ENCODE data around the gene SNCAIP.

Gene SNCAIP

DNA sequence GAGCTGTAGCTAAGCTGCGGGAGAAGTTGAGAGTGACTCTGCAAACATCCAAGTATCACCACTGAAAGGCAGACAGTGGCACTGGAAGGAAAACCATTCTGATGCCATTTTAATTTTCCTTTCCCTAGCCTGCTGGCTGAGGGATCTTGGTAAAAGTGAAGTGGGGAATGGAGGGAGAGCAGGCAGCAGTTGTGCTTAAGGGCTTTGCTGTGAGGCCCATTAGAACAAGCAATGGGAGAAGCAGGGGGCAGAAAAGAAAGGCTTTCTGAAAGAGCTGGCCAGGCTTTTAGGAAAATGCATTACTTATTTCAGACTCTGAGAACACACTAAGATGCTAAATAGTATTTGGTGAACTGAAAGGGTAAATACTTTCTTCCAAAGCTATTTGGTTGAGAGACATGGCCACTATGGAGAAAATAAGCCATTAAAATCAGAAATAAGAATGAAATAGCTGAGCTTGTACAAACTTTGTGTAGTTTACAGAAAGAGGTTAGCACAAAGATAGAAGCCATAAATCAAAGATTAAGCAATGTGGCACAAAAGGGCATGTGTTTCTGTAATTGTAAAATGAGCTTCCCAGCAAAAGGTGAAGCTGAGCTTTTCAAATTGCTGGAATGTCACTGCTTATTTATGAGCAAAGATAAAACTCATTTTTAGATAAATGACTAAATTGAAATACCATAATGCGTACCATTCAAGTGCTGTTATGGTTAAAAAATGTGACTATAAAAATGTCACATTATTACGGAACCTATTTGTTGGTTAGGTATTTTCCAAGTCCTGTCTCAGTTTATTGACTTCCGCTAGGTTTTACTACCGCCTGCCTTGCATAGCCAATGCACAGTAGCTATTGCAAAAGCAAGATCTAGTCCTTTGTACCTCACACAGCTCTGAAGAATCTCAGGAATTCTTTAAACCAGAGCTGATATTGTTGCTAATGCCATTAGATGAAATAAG, 20.8 kb downstream of the SNCAIP start:
- Histone ChIP-seq H3K36me3 (ENCODE audit: control insufficient read depth, insufficient read depth, low read length) (no peaks in the 10 kb centered on the region), H3K9me3 (ENCODE audit: control insufficient read depth, low read length) (no peaks in the 10 kb centered on the region), H2AFZ (no peak overlapping the region), H3K4me3 (ENCODE audit: low read depth, low read length) (no peak overlapping the region), H3K27ac (no peak overlapping the region), H3K27me3 (ENCODE audit: control insufficient read depth, insufficient read depth, low read length) (no peaks in the 10 kb centered on the region), H3K4me2 (ENCODE audit: low read length) (no peak overlapping the region), H3K4me1 (no peaks in the 10 kb centered on the region), H3K9ac (no peak overlapping the region), H3K79me2 (no peaks in the 10 kb centered on the region)
- TF ChIP-seq, protein P1, sequence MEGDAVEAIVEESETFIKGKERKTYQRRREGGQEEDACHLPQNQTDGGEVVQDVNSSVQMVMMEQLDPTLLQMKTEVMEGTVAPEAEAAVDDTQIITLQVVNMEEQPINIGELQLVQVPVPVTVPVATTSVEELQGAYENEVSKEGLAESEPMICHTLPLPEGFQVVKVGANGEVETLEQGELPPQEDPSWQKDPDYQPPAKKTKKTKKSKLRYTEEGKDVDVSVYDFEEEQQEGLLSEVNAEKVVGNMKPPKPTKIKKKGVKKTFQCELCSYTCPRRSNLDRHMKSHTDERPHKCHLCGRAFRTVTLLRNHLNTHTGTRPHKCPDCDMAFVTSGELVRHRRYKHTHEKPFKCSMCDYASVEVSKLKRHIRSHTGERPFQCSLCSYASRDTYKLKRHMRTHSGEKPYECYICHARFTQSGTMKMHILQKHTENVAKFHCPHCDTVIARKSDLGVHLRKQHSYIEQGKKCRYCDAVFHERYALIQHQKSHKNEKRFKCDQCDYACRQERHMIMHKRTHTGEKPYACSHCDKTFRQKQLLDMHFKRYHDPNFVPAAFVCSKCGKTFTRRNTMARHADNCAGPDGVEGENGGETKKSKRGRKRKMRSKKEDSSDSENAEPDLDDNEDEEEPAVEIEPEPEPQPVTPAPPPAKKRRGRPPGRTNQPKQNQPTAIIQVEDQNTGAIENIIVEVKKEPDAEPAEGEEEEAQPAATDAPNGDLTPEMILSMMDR (IDR thresholded peaks at IDR 0.05), result no peak

DNA sequence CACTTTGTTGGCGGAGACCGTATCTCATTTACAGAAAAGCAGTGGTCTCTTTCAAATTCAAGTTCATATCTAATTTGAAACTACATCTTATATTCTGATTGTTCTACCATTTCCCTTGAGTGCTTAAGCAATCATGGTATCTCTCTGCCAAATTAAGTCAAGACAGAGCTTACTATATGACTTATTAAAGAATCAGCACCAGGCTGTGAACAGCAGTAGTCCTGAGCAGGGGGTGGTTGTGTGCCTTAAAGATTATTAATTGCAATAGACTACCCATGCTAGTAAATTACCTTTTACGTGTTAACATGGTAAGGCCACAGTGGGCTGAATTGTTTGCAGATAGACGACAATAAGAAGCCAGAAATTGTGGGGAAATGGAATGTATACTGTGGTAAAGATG, 21.5 kb downstream of the SNCAIP start:
- no peak overlapping the region for H3K9ac ChIP-seq
- no peaks in the 10 kb centered on the region for H3K36me3 ChIP-seq (ENCODE audit: control insufficient read depth, insufficient read depth, low read length)
- H3K27ac ChIP-seq, result no peak overlapping the region
- H3K79me2 ChIP-seq, result no peaks in the 10 kb centered on the region
- TF ChIP-seq, protein P1 (IDR thresholded peaks at IDR 0.05), result no peak
- no peaks in the 10 kb centered on the region for H3K27me3 ChIP-seq (ENCODE audit: control insufficient read depth, insufficient read depth, low read length)
- H3K4me1 ChIP-seq, result no peaks in the 10 kb centered on the region
- no peak overlapping the region for H3K4me3 ChIP-seq (ENCODE audit: low read depth, low read length)
- H2AFZ ChIP-seq, result no peak overlapping the region
- H3K9me3 ChIP-seq (ENCODE audit: control insufficient read depth, low read length), result no peaks in the 10 kb centered on the region
- H3K4me2 ChIP-seq (ENCODE audit: low read length), result no peak overlapping the region

DNA sequence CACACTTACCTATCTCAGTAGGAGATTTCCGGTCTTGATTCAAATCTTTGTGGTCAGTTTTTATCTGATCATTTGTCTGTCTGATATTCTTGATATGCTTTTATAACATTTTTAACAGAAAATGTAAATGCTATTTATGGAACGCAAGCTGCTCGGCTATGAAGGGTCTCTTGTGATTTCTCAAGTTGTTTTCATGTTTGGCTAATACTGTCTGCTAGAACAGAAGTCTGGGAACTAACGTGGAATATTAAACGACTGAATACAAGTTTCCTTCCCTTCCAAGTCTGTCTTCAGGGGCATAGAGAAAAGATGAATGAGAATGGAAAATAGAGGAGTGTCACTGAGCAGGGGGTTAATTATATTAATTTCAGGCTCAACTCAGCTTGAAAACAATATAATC, 27.6 kb downstream of the SNCAIP start:
- no peaks in the 10 kb centered on the region for H3K4me1 ChIP-seq
- no peak overlapping the region for H2AFZ ChIP-seq
- H3K4me3 ChIP-seq (ENCODE audit: low read depth, low read length), result no peak overlapping the region
- H3K27ac ChIP-seq, result no peak overlapping the region
- H3K27me3 ChIP-seq (ENCODE audit: control insufficient read depth, insufficient read depth, low read length), result no peaks in the 10 kb centered on the region
- no peaks in the 10 kb centered on the region for H3K79me2 ChIP-seq
- TF ChIP-seq, protein P1 (IDR thresholded peaks at IDR 0.05), result no peak
- H3K9me3 ChIP-seq (ENCODE audit: control insufficient read depth, low read length), result no peaks in the 10 kb centered on the region
- no peak overlapping the region for H3K4me2 ChIP-seq (ENCODE audit: low read length)
- H3K9ac ChIP-seq, result no peak overlapping the region
- no peaks in the 10 kb centered on the region for H3K36me3 ChIP-seq (ENCODE audit: control insufficient read depth, insufficient read depth, low read length)

DNA sequence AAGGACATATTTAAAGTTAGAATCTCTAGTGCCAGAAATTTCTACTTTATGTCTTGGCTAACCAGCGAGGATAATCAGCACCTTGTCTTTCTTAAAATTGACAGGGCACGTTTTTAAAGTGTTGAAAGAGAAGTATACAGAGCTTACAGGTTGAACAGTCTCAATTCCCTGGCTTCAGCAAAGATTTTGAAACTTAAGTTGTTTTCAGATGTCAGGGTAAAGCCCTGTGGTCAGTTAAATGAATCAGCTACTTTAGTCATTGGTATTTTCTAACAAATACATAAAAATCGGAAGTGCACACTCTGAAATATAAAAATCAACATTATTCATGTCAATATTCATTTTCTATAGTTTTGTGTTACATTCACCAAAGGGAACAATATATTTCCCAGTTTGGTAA, 29.1 kb downstream of the SNCAIP start:
- Histone ChIP-seq H2AFZ (no peak overlapping the region), H3K9ac (no peak overlapping the region), H3K79me2 (no peaks in the 10 kb centered on the region), H3K4me3 (ENCODE audit: low read depth, low read length) (no peak overlapping the region), H3K4me2 (ENCODE audit: low read length) (no peak overlapping the region), H3K27ac (no peak overlapping the region), H3K36me3 (ENCODE audit: control insufficient read depth, insufficient read depth, low read length) (no peaks in the 10 kb centered on the region), H3K4me1 (no peaks in the 10 kb centered on the region), H3K9me3 (ENCODE audit: control insufficient read depth, low read length) (no peaks in the 10 kb centered on the region), H3K27me3 (ENCODE audit: control insufficient read depth, insufficient read depth, low read length) (no peaks in the 10 kb centered on the region)
- TF ChIP-seq, protein P1 (IDR thresholded peaks at IDR 0.05), result no peak

DNA sequence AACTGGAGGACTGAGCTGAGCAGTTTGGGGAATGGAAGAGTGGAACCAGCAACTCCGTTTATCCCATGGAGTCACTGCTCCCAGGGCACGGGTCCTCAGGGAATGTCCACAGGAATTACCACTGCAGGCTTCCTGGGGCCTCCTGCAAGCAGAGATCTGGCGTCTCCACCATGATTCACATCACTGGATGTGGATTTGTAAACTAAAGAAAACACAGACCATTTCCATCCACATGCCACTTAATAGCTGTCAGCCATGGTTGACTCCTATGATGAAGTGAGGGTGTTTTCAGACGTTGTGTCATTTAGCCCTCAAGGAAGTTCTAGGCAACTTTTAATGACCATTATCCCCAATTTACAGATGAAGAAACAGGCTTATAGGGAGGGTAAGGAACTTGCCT, 30.2 kb downstream of the SNCAIP start:
- Histone ChIP-seq H3K4me2 (ENCODE audit: low read length) (no peak overlapping the region), H3K79me2 (no peaks in the 10 kb centered on the region), H3K36me3 (ENCODE audit: control insufficient read depth, insufficient read depth, low read length) (no peaks in the 10 kb centered on the region), H3K27ac (no peak overlapping the region), H3K27me3 (ENCODE audit: control insufficient read depth, insufficient read depth, low read length) (no peaks in the 10 kb centered on the region), H3K4me1 (no peaks in the 10 kb centered on the region), H3K4me3 (ENCODE audit: low read depth, low read length) (no peak overlapping the region), H2AFZ (no peak overlapping the region), H3K9ac (no peak overlapping the region), H3K9me3 (ENCODE audit: control insufficient read depth, low read length) (no peaks in the 10 kb centered on the region)
- TF ChIP-seq, protein P1 (IDR thresholded peaks at IDR 0.05), result no peak

Measured in parathyroid adenoma (tissue), 2 donors.